A673 (cell line): ENCODE measurements around the gene PDE11A. TPM values are rescaled to one million over a fixed set of nuclear protein-coding genes. Genes with fewer than 3 reads are reported as not detected.

ENCODE experiments used
- BruUV-seq: library from RNA; stranded (reverse); fragments of 400-500 nt; replicated peaks from 2 replicates; lab custom pipeline; 2021; lab: Mats Ljungman, UMichigan
- CTCF ChIA-PET: fragments of 300-600 bp; sonication (Branson Sonifier 250); formaldehyde crosslinking; loops from one replicate; lab custom pipeline; 2022; ENCODE audit warnings: antibody characterized with exemption; lab: Charles Lee
- POLR2A ChIA-PET: fragments of 300-600 bp; sonication (Branson Sonifier 250); formaldehyde crosslinking; loops from one replicate; lab custom pipeline; 2022; ENCODE audit warnings: antibody characterized with exemption; ENCODE audit not compliant: low non-redundant PET; lab: Charles Lee
- DNase-seq: peaks from one replicate; pipeline ENCODE4 v3.0.0-alpha.2; 2015; ENCODE audit warnings: low spot score
- H3K27ac ChIP-seq: fragments of 200-600 bp; sonication (generic); 2 replicates; pipeline ENCODE4 v1.5.1; 2016; ENCODE audit warnings: mixed run types, low read depth, mild to moderate bottlenecking, mixed read lengths, antibody characterized with exemption, low read length; ENCODE audit not compliant: poor library complexity, severe bottlenecking
- H3K27me3 ChIP-seq: fragments of 200-600 bp; sonication (generic); replicated peaks from 2 replicates; pipeline ENCODE4 v1.6.1; 2017; ENCODE audit warnings: mixed run types, low read depth, mild to moderate bottlenecking, mixed read lengths, antibody characterized with exemption, low read length; ENCODE audit not compliant: insufficient read depth, poor library complexity
- H3K36me3 ChIP-seq: fragments of 200-600 bp; sonication (generic); 2 replicates; pipeline ENCODE4 v1.6.1; 2016; ENCODE audit warnings: mixed run types, mild to moderate bottlenecking, mixed read lengths, antibody characterized with exemption, low read length; ENCODE audit not compliant: insufficient read depth, poor library complexity, severe bottlenecking
- H3K4me1 ChIP-seq: fragments of 200-600 bp; sonication (generic); 2 replicates; pipeline ENCODE4 v1.6.1; 2017; ENCODE audit warnings: mixed run types, mild to moderate bottlenecking, mixed read lengths, antibody characterized with exemption, low read length; ENCODE audit not compliant: insufficient read depth, poor library complexity, severe bottlenecking
- H3K4me3 ChIP-seq: fragments of 200-600 bp; sonication (generic); 2 replicates; pipeline ENCODE4 v1.5.1; 2016; ENCODE audit warnings: low read depth, mixed run types, mild to moderate bottlenecking, mixed read lengths, low read length; ENCODE audit not compliant: poor library complexity, severe bottlenecking
- H3K9me3 ChIP-seq: fragments of 200-600 bp; sonication (generic); 2 replicates; pipeline ENCODE4 v1.6.1; 2016; ENCODE audit warnings: mixed run types, low read depth, mild to moderate bottlenecking, mixed read lengths, antibody characterized with exemption, low read length; ENCODE audit not compliant: poor library complexity, severe bottlenecking
- CTCF ChIP-seq: fragments of 300-800, 200-600 bp; sonication (generic); conservative IDR thresholded peaks from 2 replicates; pipeline ENCODE4 v1.5.1; 2017; ENCODE audit warnings: low read depth, mild to moderate bottlenecking, antibody characterized with exemption, low read length, moderate library complexity, mixed read lengths
- EZH2 ChIP-seq: fragments of 200-600 bp; sonication (generic); IDR thresholded peaks from 2 replicates; pipeline ENCODE4 v1.6.1; 2017; ENCODE audit warnings: borderline replicate concordance, low read depth, mild to moderate bottlenecking, mixed read lengths, antibody characterized with exemption, low read length; ENCODE audit not compliant: poor library complexity, severe bottlenecking
- intact Hi-C: fragments of 100-400 bp; cut with micrococcal nuclease; formaldehyde crosslinking; loops from one replicate; pipeline ENCODE4 v1.10.0; 2022; ENCODE audit not compliant: unreplicated experiment
- total RNA-seq: library from RNA; stranded (reverse); gene quantifications from 2 replicates; pipeline ENCODE4 v1.2.3, GENCODE V29; 2021

PDE11A gene
- total RNA-seq, 1 experiment from 2014 or later, result not detected

GRCh38 chr2:177603181-177603580 is 469.4 kb downstream of the PDE11A start:
- Histone ChIP-seq H3K4me1 (peaks cover 59% of the 10 kb centered on the region), H3K27me3 (no peaks in the 10 kb centered on the region), H3K9me3 (no peaks in the 10 kb centered on the region), H3K36me3 (no peaks in the 10 kb centered on the region), H3K4me3 (no peak overlapping the region), H3K27ac (no peak overlapping the region)
- CTCF ChIA-PET, result no interaction called here
- no TSS peak for BruUV-seq
- TF ChIP-seq EZH2, result no peak
- TF ChIP-seq CTCF, result no peak
- POLR2A ChIA-PET, result no interaction called here
- DNase-seq, result no peak
- intact Hi-C loops, result loop anchor here (5.0 kb wide), 2 partner anchors 186 to 266 kb away; no protein-coding TSS in a partner anchor

GRCh38 chr2:177602611-177603164 is 469.9 kb downstream of the PDE11A start:
- no TSS peak for BruUV-seq
- no peak for DNase-seq
- Histone ChIP-seq H3K9me3 (no peaks in the 10 kb centered on the region), H3K4me3 (no peak overlapping the region), H3K36me3 (no peaks in the 10 kb centered on the region), H3K27me3 (no peaks in the 10 kb centered on the region), H3K27ac (no peak overlapping the region), H3K4me1 (peaks cover 62% of the 10 kb centered on the region)
- ChIA-PET CTCF (no interaction called here), POLR2A (no interaction called here)
- TF ChIP-seq CTCF (no peak), EZH2 (no peak)
- intact Hi-C loops, result loop anchor here (5.0 kb wide), 2 partner anchors 185 to 265 kb away; no protein-coding TSS in a partner anchor

GRCh38 chr2:177600917-177601316 is 471.7 kb downstream of the PDE11A start:
- Histone ChIP-seq H3K4me1 (peaks cover 51% of the 10 kb centered on the region), H3K4me3 (no peak overlapping the region), H3K9me3 (no peaks in the 10 kb centered on the region), H3K27me3 (no peaks in the 10 kb centered on the region), H3K27ac (no peak overlapping the region), H3K36me3 (no peaks in the 10 kb centered on the region)
- CTCF ChIA-PET, result no interaction called here
- no peak for DNase-seq
- POLR2A ChIA-PET, result no interaction called here
- TF ChIP-seq CTCF, result no peak
- TF ChIP-seq EZH2, result no peak
- no TSS peak for BruUV-seq
- intact Hi-C loops, result loop anchor here (5.0 kb wide), 2 partner anchors 184 to 264 kb away; no protein-coding TSS in a partner anchor
